GM06990 (cell line): ENCODE measurements around the gene UBXN2A.
A peak's percentile ranks its signal among the peaks of the same experiment; 100 is the strongest.

Experiments used
- DNase-seq: peaks from one replicate; pipeline ENCODE4 v3.0.0-alpha.2; 2011; ENCODE audit not compliant: insufficient read length; ENCODE audit errors: extremely low read depth
- H3K27me3 ChIP-seq: replicated peaks from 2 replicates; pipeline ENCODE4 v1.6.0; 2011; ENCODE audit warnings: low read length; ENCODE audit not compliant: control insufficient read depth, insufficient read depth
- H3K36me3 ChIP-seq: 2 replicates; pipeline ENCODE4 v1.5.1; 2011; ENCODE audit warnings: low read length; ENCODE audit not compliant: control insufficient read depth, insufficient read depth
- H3K4me3 ChIP-seq: replicated peaks from 2 replicates; pipeline ENCODE4 v1.5.1; 2011; ENCODE audit warnings: low read depth, mild to moderate bottlenecking, control low read depth, low read length
- TF ChIP-seq, protein P1 (sequence below): IDR thresholded peaks from 2 replicates; pipeline ENCODE4 v1.5.1; 2011; ENCODE audit warnings: low read length, control low read depth, mild to moderate bottlenecking, inconsistent platforms; ENCODE audit not compliant: insufficient read depth, poor library complexity, severe bottlenecking

The UBXN2A gene

GRCh38 chr2:24022324-24022974 is 82.2 kb downstream of the UBXN2A start:
- TF ChIP-seq, protein P1, sequence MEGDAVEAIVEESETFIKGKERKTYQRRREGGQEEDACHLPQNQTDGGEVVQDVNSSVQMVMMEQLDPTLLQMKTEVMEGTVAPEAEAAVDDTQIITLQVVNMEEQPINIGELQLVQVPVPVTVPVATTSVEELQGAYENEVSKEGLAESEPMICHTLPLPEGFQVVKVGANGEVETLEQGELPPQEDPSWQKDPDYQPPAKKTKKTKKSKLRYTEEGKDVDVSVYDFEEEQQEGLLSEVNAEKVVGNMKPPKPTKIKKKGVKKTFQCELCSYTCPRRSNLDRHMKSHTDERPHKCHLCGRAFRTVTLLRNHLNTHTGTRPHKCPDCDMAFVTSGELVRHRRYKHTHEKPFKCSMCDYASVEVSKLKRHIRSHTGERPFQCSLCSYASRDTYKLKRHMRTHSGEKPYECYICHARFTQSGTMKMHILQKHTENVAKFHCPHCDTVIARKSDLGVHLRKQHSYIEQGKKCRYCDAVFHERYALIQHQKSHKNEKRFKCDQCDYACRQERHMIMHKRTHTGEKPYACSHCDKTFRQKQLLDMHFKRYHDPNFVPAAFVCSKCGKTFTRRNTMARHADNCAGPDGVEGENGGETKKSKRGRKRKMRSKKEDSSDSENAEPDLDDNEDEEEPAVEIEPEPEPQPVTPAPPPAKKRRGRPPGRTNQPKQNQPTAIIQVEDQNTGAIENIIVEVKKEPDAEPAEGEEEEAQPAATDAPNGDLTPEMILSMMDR = no peak
- no peaks in the 10 kb centered on the region for H3K27me3 ChIP-seq
- no peak for DNase-seq
- H3K4me3 ChIP-seq = no peak overlapping the region
- H3K36me3 ChIP-seq = peaks cover 7% of the 10 kb centered on the region

DNA sequence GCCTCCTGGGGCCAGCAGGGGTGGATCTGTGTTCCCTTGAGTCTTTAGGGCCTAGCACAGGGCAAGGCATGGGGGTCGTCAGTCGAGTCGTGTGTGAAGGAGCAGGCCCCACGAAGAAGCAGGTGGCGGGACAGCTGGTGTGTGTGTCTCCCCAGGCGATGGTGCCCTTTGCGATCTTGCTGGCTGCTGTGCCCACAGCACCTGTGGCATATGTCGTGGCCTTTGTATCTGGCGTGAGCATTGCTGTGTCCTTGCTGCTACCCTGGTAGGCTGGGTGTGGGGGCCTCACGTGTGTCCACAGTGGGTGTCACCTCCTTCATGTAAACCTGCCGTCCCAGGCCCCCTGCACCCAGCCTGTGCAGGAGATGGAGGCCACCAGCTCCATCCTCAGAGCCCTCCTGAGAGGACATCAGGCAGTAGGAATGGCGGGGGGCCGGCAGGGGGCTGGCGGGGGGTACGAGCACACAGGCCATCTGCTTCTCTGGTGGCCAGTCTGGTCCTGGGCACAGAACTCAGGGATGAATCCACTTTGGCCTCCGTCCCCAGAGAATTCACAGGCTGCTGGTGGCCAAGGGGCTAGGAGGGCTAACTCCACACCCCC is 82.8 kb downstream of the UBXN2A start:
- DNase-seq = no peak
- H3K4me3 ChIP-seq = no peak overlapping the region
- no peaks in the 10 kb centered on the region for H3K27me3 ChIP-seq
- TF ChIP-seq, protein P1 = no peak
- peaks cover 7% of the 10 kb centered on the region for H3K36me3 ChIP-seq

- peaks cover 7% of the 10 kb centered on the region for H3K36me3 ChIP-seq
- TF ChIP-seq, protein P1 = peak; percentile 4
These were observed 83.8 kb downstream of the UBXN2A start for GRCh38 chr2:24024018-24024417.

GRCh38 chr2:24024996-24025663 is 84.9 kb downstream of the UBXN2A start:
- Histone ChIP-seq H3K36me3 (peaks cover 7% of the 10 kb centered on the region), H3K27me3 (no peaks in the 10 kb centered on the region), H3K4me3 (no peak overlapping the region)
- no peak for DNase-seq
- TF ChIP-seq, protein P1 = no peak

More at GRCh38 chr2:24024018-24024417, 83.8 kb downstream of the UBXN2A start:
- no peak for DNase-seq
- no peak overlapping the region for H3K4me3 ChIP-seq
- H3K27me3 ChIP-seq = no peaks in the 10 kb centered on the region

DNA sequence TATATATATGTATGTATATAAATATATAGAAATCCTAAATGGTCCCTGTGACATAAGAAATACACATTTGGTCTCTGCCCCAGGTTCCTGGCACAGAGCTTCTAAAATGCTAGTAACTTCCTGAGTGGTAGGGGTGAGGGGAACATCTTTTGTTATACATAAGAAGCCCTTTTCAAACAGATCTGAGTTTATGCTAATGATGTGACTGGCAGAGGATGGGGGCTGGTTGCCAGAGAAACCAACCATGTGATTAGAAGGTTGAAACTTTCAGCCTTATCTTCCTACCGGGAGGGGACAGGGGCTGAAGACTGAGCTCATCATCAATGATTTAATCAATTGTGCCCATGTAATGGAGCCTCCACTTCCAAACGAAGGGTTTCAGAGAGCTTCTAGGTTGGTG is 86.0 kb downstream of the UBXN2A start:
- H3K4me3 ChIP-seq = no peak overlapping the region
- peaks cover 11% of the 10 kb centered on the region for H3K36me3 ChIP-seq
- H3K27me3 ChIP-seq = no peaks in the 10 kb centered on the region
- TF ChIP-seq, protein P1 = no peak
- no peak for DNase-seq
